HG02763 (cell line): Measurements from ENCODE around the gene GPR18.

Experiments
- ATAC-seq: cut with Tn5 transposase; IDR thresholded peaks from one replicate; pipeline ENCODE4 v1.9.1; 2021; ENCODE audit warnings: mild to moderate bottlenecking, moderate library complexity; ENCODE audit not compliant: unreplicated experiment

The GPR18 gene, protein sequence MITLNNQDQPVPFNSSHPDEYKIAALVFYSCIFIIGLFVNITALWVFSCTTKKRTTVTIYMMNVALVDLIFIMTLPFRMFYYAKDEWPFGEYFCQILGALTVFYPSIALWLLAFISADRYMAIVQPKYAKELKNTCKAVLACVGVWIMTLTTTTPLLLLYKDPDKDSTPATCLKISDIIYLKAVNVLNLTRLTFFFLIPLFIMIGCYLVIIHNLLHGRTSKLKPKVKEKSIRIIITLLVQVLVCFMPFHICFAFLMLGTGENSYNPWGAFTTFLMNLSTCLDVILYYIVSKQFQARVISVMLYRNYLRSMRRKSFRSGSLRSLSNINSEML

DNA sequence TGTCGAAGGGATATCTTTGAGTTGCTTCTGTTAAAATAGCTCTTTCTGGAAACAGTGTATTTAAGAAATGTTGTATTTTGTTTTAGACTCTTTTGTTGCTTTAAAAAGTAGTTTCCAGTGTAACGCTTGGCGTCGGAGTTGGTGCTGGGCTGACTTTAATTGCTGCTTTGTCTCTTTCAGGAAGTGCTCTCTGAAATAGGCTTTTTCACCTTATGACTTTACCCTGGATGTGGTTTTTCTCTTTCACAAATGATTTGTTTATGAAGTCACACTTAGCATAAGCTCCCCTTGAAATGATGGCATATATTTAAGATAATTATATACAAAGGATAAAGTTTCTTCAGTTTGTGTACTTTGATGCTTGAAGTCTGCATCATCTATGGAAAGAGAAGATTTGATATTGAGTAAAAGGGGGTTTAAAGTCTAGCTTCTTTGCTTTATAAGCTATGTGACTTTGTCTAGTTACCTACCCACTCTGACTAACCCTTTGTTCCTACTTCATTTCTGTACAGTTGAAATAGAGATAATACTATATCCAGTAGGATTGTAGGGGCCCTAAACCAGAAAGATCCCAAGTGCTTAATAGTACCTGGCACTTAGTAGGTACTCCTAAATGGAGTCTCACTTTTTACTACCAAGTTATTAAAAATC is at the start of gene GPR18:
Gene GPR18 (minus strand): TSS at position 170 of the 651 bp plus-strand sequence. CDS start 2,507 bp downstream, outside the sequence.
- peak; percentile 89 for ATAC-seq

DNA sequence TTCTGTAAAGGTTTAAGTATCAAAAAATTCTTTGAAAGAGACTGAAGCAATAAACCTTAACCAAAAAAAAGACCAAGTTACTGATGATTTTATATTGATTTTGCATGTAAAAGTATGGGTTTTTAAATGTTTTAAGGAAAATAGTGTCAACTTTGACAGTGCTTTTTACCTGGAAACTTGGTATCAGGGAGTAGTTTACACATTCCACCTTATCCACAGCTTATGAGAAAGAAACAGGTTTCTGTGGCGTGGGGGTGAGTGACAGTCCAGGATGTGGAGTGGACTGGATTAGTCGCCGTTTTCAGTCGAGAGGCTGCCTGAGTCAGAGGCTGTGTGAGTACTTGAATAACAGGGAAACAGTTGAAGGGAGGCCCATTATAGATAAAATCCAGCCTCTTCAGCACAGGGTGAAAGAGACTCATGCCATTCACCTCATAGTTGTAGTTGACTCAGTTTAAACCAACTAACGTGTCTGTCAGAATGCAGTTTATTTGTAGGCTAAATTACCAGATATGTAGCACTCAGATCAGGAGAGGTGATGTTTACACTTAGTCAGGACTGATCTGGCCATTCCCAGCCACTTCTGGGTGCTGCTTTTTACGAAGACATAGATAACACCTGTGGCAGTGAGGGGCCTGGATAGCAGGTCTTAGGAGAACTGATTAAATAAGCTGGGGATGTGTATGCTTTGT is 49.6 kb upstream of the GPR18 start:
- ATAC-seq, result no peak

DNA sequence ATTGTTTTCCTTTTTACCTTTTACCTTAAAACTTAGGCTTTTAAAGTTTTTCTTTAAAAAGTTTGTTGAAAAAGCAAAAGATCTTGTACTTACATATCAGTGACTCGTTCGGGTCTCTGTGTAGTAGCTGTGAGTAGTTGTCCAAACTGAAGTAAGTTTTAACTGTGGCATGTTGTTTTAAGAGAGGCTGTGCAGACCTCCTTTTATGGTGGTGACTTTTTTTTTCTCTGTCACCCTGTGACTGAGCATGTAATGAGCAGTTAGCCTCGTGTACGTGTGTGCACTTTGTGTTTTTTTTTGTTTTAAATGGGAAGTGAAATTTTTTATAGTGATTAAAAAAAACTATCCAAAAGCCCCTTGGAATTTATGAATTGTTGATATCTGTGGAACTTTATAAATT is 49.1 kb upstream of the GPR18 start, which contains the start of gene GPR183:
Gene GPR183 (minus strand): TSS at position 153 of the 400 bp plus-strand sequence. CDS start 11,254 bp downstream, outside the sequence.
- ATAC-seq, result peak; percentile 56

DNA sequence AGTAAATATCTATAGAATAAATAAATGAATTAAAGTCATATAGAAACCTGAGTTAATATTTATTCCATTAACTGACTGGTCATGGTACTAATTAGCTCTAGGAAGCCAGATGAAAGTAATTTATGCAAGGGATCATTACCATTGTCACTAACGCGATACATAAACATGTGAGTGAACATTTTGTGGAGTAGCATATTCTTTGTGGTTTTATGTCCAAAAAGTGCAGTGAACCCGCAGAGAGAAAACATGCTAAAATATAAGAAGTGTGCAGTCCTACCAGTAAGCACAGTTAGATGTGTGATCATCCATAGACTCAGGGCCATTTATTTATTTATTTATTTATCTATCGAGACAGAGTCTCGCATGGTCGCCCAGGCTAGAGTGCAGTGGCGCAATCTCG is 47.4 kb upstream of the GPR18 start:
- ATAC-seq, result no peak

DNA sequence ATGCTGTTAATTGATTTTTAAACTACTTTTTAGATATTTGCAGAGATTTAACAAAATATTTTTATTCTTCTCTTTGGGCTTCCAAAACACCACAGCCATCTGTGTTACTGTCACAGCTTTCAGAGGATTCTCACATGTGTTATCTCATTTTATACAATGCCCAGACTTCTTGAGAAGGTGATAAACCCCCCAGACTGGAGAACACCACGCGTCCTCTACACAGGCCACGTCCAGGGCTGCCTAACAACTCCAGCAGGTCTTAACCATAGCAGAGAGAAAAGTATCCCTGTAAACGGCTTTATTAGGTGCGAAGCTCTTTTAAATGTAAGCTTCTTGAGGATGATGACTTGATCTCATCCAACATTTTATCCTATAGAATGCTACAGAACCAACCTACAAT is 47.0 kb upstream of the GPR18 start:
- no peak for ATAC-seq

DNA sequence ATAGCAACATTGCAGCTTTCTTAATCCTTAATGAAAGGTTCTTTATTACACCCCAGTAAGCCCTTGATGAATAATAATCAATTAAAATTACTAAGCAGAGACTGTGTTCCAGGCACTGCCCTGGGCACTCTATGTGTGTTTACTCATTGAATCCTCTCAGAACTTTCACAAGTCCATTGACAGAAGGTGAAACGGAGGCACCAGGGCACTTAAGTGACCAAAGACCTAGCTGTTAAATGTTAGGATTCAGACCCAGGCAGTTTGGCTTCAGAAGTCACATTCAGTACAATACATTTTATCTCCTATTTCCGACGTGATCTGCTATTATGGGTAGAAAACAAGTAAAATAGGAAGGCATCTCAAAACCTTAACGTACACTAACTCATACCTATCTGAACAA is 46.4 kb upstream of the GPR18 start:
- no peak for ATAC-seq

DNA sequence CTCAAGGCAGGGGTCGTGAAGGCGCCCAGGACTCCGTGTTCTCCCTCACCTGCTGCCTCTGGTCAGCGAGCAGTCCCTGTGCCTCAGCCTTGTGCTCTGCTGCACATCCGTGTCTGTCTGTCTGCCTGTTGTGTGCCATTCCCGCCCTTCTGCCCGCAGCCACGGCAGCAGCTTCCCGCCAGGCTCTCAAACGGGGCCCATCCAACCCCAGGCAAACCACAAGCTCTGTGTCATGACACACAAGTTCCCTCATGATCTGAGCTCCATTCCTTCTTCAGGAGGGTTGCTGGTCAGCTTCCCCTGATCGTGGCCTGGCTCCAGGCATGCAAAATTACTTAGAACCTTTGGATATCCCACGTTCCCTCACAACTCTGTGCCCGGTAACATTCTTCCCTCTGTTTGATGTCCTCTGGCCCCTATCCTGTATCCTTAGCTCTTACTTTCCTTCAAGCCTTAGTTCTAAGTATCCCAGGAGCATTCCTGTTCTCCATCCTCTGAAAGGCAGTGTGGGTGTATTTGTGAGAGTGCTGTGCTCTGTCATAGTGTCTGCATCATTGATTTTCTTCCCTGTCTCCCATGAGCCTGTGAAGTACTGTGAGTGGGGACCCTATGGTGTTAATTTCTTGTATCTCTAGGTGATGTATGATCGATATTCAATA is 45.8 kb upstream of the GPR18 start:
- no peak for ATAC-seq

DNA sequence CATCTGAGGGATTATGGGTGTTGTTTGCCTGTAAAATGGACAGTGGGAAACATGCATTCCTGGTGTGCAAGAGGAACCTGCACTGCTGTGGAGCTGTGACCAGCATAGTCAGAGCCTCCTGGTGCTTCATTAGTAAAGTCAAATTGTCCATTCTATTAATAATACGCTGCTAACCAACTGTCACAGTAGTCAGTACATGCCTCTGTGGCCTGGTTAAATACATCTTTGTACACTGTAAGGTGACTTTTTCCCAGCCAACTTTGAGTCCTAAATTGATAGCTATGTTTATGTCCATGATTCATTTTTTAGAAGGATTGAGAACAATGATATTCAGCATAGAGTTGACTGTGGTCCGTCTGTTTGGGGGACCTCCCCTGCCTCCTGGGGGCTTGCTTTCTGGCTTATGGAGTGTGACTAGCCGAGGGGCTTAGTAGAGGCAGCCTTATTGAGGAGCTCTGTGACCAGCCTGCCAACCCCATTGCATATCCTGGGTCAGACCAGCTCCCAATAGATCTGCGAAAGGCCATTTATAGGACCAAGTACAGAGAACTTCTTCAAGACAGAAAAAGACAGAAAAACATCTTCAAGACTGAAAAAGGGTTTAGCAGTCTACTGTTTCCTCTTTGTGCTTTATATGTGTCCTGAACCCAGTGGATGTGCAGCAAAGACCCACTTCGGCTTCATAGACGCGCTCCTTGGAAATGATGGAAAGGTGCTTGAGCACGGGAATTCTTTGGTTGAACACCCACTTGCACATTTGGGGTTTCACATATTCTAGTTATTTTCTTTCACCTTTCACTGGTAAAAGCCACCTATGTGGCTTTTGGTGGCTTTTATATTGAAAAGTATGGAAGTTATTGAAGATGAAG is 44.7 kb upstream of the GPR18 start:
- ATAC-seq, result no peak

DNA sequence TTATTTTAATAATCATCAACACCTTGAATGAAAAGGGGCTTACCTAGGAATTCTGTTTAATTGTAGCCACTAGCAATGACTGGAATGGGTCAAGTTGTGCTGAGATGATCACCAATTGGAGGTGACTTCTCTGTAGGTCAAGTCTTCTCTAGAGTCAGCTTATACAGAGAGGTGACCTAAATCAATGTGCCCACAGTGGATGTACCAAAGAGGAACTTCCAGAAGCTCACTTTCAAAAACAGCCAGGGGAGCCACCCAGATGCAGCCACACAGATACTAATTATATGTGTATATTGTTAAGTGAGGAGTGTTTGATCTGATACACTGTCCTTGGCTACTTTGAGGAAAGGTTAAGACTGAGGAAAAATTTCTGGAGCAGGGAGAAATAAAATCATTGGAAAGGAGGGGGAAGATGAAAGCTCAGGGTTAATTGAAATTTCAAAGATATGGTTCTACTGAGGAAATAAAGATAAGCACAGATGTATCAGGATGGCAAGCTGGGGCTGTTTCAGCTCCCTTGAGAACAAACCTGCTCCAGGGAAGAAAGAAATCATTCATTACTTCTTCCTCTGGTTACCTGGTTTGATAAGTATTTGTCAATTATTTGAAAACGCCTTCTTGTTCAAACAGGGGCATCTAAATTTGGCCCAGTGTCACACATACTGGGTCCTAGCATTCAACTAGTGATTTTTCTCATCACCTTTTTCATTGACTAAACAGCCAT is 43.9 kb upstream of the GPR18 start:
- no peak for ATAC-seq

DNA sequence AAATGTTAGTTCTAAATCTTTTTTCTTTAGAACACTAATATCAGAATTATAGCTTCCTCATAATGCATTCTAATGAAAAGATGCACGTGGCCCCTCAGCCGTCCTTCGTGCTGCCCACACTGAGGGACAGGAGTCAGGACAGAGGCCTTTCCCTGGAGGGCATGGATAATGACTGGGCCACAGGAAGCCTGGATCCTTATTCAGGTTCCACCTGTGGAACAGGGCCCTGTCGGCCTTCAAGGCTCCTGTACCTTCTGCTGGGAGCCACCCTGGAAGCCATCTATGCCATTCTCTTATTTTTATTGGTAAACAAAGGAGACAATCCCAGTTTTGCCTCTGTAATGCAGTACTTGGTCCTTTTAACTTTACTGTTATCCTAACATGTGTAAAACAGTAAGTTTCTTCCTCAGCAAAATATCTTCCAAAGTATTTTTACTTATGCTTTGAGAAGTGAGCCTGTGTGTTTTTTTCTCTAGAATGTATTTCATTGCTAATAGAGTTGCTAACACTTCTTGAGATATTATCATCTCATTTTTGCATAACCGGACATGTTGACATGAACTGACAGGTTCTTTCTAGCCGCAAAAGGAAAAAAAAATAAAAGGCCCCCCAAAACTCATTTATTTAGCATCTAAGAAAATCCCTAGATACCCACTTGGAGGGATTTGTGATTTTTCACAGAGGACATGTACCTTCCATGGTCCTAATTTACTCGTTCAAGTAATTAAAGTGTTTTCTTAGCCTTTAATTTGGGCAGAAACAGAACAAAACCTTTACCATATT is 43.1 kb upstream of the GPR18 start:
- no peak for ATAC-seq

DNA sequence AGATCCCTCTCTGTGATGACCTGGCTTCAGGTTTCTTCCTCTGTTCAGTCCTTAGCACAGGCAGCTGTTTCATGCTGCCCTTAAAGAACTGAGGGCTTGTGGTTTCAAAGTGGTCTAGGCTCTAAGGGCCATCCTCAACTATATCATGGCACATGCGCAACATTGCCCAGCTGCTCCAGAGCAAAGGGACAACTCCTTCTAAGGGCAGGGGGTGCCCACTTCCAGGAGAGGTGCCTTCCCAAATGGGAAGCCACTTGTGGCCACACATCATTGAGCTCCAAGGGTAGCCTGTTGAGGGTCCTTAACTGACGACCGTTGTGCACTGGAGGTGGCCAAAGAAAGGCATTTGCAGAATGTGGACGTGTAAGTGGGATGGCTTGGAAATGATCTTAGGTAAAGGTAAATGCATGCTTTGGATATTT is 41.8 kb upstream of the GPR18 start:
- no peak for ATAC-seq

DNA sequence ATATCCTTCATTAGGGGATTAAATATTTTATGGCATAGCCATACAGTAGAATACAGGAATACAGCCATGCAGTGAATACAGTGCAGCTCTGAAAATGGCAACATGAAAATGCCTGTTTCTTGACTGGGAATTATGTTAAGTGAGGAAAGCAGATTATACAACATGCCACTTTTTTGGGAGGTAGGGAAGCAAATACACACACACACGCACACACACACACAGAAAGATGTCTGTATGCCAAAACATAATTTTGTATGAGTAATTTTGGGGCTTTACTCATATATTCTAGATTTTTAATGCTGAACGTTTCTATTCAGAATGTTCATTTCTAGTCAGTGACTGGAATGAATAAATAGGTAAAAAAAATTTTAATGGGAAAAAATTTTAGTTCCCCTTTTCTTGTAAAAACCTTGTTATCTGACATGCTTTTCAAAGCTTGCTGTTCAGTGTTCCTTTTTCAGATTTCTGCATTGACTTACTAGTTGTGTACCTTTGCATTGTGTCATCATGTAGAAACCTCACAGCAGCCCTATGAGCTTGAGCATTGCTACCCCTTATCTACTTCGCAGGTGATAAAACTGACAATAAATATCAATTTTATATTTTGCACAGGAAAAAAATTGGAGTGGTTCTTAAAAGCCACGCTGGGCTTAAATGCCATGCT is 41.2 kb upstream of the GPR18 start:
- ATAC-seq, result no peak

DNA sequence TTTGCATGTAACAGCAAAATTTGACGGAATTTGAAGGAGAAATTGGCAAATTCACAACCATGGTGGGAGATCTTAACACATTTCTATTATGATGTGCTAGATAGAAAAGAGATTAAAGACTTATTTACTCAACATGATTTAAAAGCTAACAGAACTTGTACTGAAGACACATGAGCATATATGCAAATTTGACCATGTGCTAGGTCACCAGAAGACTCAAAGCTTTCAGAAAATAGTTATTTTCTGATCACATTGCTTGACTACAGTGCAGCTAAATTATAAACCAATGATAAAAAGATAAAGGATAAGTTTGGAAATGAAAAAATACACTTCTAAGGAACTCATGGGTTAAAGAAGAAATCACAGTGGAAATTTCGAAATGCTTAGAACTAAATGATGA is 39.9 kb upstream of the GPR18 start:
- no peak for ATAC-seq

DNA sequence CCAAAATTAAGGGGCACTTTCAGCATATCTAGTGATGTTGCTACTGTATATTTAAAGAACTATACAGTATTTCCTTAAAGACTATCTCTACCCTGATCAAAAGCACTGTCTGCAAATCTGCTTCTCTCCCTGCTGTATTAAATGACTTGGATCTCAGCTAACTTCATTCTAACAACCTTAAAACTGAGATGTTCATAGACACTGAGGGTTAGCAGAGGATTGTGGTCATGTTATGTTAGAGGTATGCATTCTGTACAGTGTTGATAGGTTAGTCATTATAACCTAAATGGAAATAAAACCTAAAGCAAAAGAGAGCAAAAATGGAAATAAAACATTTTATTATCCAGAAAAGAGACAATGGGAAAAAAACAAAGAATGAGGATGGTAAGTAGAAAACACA is 39.2 kb upstream of the GPR18 start:
- ATAC-seq, result no peak

DNA sequence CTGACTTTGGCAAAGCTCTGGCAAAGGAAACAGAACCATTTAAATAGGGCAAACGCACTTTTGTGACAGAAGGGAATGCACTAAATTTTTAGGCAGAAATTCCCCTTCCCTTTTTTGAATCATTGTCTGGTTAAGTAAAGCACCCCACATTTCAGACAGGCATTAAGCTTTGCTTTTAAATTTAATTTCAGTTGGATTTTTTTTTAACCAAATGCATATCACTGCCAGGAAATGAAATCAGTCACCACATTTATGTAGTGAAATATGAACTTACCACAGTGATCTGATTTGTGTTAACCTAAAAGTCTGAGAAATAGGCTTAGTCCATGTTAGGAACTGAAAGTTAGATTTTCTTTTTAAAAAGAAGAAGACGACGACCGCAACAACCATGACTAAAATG is 38.2 kb upstream of the GPR18 start:
- ATAC-seq, result peak; percentile 42

DNA sequence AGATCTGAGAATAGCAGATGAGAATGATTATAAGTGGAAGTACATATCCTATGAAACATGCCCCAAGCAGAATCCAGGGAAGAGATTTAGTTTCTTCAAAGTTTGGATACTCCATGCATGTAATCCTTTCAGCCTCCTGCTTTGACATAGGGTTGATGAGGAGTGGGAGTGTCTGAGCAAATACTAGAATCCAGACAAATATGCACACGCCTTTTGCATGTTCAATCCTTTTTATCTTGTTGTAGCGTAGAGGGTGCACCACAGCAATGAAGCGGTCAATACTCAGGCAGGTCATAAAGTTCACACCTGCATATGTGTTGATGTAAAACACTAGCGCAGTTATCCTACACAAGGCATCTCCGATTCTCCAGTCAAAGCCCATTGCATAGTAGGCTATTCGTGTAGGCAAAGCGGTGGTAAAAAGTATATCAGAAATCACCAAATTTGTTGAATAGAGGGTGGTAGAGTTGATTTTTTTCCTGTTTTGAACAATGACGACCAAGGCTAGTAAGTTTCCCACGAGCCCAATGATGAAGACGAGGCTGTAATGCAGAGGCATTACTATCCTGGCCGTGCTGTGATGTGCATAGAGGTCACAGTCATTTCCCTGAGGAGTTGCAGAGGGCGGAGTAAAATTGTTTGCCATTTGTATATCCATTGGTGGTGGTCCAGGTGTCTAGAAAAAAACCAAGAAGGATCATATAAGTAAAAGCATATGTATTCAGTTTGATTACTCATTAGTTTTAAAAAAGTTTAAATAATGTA is 37.5 kb upstream of the GPR18 start:
- ATAC-seq, result no peak

DNA sequence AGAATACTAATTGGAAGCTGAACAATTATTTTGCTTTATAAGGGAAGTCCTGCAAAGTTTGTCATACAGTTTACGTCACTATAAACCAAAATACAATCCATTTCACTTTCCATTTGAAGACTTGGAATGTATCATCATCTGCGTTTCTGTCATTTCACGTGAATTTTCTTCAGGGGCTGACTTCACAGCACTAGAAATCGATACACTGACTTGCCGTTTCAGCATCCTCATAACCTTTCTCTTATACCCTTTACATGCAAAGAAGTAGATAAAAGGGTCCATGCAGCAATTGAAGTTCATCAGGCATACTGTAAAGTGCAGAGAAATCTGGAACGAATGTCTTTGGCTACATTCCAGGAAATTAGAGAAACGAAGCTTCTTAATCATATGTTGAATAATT is 36.8 kb upstream of the GPR18 start:
- ATAC-seq, result no peak

DNA sequence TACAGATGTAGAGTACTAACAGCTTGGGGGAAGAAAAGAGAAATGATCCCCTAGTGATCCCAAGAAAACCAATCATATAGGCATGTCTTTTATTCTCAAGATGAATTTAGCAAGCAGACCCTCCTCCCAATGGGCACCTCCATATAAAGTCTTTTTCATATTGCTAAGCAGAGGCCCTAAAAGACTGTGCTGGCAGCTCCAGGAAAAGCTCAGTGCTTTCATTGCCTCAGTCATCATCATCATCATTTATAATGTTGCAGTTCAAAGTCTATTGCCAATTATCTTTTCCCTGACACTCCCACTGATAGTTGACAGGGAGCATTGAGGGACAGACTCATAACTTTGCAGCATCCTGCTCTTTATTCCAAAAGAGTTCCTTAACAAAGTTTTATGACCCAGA is 36.0 kb upstream of the GPR18 start:
- no peak for ATAC-seq
